NCI-H774 (cell line): ENCODE results near the gene AHNAK2.
"Not testable (repeated sequence)": the region's sequence is repeated elsewhere in the genome, so short reads cannot be mapped to it uniquely, and the experiment has no call there.

Source experiments
- DNase-seq: peaks from one replicate; lab custom pipeline; 2025; lab: John Stamatoyannopoulos, UW

Gene AHNAK2

DNA sequence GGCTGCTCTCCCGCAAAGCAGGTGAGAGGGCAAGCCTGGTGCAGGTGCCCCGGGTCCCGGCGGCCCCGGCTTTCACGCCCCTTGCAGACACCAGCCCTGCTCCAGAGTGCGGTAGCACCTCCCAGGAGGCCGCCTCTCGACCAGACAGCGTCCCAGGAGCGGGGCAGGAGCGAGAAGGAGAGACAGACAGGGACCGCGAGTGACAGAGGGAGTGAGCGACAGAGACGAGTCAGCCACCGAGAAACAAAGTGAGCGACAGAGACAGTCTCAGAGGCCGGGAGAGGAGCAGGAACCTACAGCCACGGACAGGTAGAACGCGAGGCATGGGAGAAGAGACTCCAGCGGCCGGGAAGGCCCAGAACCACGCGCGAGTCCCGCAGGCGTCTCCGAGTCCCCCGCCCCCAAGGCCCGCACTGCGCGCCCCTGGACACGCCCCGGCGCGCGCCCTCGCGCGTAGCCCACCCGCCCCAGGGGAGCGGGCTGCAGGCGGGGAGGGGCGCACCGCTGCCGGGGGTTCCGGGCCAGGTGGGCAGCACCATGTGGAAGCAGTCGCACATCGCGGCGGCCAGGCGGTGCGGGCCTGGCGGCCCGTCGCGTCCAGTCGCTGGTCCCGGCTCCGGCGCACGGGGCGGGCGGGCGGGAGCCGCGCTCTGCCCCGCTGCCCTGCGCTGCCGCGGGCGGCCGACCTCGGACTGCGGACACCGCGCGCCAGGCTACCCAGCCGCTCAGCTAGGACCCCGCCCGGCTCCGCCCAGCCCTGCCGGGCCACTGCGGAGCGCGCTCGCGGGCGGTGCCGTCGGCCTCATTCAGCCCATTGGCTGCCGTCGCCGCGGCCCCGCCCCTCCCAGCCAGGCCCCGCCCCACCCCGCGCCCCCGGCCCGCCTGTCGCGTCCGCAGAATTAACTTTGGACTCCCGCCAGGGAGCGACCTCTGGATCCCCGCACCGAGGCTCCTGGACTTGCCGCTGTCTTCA lies at the start of gene AHNAK2:
TSS of gene AHNAK2 (minus strand) at position 694 of the 973 bp plus-strand sequence. CDS start at position 557, 137 bp downstream.
- peak; percentile 65 for DNase-seq

- not testable (repeated sequence) for DNase-seq
These were observed 49.5 kb upstream of the AHNAK2 start for GRCh38 chr14:105027718-105028117.

GRCh38 chr14:105026802-105027563 lies 48.8 kb upstream of the AHNAK2 start:
- DNase-seq = no peak

- DNase-seq = no peak
These were observed 48.0 kb upstream of the AHNAK2 start for GRCh38 chr14:105026033-105026785.

GRCh38 chr14:105025429-105025828 lies 47.3 kb upstream of the AHNAK2 start:
- no peak for DNase-seq

GRCh38 chr14:105023791-105024480 lies 45.8 kb upstream of the AHNAK2 start:
- DNase-seq = no peak

GRCh38 chr14:105023144-105023543 lies 45.0 kb upstream of the AHNAK2 start:
- no peak for DNase-seq

DNA sequence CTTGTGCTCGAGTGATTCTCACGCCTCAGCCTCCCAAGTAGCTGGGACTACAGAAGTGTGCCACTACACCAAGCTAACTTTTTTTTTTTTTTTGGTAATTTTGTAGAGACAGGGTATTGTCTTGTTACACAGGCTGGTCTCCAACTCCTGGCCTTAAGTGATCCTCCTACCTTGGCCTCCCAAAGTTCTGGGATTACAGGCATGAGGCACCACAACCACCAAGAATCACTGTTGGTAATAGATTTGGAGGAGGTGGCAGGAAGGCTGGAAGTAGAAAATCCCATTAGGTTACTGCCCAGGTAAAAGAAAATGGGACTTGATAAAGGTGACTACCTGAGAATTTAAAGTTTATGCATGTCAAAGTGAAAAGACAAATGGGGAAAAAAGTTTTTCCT lies 44.1 kb upstream of the AHNAK2 start:
- DNase-seq = no peak

DNA sequence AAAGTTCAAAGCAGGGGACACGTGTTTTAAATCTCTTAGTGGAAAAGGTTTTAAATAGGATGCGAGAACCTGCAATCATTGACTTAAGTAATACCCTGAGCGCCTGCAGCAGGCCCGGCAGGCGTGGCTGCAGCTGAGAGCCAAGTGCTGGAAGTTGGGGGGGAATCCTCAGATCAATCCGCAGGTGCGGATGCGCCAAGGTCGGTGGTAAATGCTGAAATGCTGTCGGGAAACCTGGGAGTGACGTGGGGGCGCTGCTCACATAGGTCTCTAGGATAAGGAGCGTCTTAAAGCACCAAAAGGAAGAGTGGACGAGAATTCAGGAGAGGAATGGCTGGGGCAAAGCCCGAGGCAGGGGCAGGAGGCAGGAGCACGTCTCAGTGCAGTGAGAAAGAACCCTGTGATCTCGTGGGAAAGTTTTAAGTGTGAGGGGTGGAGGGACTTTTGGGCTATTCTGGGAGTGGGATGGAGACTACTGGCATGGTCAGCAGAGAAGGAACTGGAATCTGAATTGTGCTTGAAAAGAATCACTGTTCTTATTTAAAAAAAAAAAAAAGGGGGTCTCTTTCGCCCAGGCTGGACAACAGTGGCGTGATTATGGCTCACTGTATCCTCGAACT lies 43.6 kb upstream of the AHNAK2 start:
- DNase-seq = peak; percentile 14

DNA sequence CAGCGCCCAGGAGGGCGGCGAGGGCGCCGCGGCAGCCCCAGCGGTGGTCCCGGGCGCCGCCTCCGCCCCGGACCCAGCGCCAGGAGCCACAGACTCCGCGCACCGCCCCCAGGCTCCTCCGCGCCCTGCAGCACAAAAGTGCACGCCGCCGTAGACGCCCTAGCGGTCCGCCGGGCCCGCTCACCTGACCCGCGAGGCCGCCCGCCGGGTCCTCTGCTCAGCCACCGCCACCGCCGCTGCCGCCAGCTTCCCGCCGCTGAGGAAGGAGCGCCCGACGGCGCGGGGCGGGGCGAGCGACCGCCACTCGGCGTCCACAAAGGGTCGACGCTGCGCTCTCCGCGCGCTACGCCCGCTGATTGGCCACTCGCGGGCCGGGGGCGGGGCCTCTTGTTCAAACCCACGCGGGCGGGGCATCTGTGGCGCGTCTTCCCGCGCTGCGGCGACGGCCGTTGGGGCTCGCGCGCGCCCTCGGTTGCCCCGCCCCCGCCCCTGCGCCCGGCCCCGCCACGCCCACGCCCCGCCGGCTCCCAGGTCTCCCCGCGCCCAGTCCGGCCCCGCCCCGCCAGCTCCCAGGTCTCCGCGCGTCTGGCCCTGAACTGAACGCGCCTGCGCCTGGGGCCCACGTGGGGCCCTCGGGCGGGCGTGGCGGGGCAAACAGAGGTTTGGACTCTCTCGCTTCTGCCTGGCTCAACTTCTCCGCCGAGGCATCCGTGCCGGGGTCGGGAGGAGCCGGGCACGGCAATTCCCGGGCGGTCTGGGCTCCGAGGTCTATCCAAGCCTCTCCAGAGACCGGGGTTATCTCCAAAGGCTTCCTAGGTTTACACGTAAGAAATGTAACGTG lies 42.9 kb upstream of the AHNAK2 start, which contains the start of gene CDCA4:
TSS of gene CDCA4 (minus strand) at position 269 of the 841 bp plus-strand sequence. CDS start 9,154 bp downstream, outside the sequence.
- DNase-seq = peak; percentile 100

- DNase-seq = peak; percentile 5
These were observed 42.0 kb upstream of the AHNAK2 start for GRCh38 chr14:105019861-105020814.

- no peak for DNase-seq
These were observed 40.2 kb upstream of the AHNAK2 start for GRCh38 chr14:105018414-105018813.

- DNase-seq = no peak
These were observed 37.7 kb upstream of the AHNAK2 start for GRCh38 chr14:105015905-105016304.

- DNase-seq = no peak
These were observed 37.1 kb upstream of the AHNAK2 start for GRCh38 chr14:105015242-105015641.

DNA sequence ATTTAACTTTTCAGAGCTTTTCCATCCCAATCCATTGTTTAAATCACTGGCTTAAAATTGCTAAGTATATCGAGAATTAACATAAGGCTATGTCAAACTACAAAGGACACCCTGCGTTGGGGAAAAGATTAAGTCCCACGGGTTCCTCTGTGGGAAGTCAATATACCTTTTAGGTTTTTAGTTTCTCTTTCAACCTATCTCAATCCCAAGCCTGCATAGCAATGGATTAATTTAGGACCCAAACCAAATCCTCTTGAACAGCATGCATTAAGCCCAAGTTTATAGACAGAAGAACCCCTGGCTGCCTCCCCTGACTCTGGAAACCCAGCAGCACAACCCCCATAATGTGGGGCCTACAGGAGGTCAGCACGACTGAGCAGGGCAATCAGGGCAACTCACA lies 36.5 kb upstream of the AHNAK2 start:
- DNase-seq = no peak

DNA sequence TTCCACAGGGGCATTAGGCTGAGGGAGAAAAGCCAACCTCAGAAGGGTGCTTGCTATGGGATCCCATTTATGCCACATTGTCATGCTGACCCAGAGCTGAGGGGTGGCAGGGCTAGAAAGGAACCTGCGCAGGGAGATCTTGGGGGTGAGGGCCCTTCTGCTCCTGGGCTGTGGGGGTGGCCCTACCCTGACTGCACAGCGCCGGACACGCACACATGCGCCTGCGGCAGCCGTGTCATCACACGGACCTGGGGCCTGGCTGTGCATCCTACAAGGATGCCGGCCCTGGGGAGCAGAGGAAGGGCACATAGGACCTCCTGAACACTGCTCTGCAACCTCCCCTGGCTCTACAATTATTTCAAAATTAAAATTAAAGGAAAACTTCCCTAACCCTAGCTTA lies 35.9 kb upstream of the AHNAK2 start:
- DNase-seq = no peak

GRCh38 chr14:105013150-105013785 lies 35.1 kb upstream of the AHNAK2 start:
- DNase-seq = no peak
